ENCODE data around the gene THG1L.
"Not testable (repeated sequence)": the region's sequence is repeated elsewhere in the genome, so short reads cannot be mapped to it uniquely, and the experiment has no call there.

The THG1L gene

DNA sequence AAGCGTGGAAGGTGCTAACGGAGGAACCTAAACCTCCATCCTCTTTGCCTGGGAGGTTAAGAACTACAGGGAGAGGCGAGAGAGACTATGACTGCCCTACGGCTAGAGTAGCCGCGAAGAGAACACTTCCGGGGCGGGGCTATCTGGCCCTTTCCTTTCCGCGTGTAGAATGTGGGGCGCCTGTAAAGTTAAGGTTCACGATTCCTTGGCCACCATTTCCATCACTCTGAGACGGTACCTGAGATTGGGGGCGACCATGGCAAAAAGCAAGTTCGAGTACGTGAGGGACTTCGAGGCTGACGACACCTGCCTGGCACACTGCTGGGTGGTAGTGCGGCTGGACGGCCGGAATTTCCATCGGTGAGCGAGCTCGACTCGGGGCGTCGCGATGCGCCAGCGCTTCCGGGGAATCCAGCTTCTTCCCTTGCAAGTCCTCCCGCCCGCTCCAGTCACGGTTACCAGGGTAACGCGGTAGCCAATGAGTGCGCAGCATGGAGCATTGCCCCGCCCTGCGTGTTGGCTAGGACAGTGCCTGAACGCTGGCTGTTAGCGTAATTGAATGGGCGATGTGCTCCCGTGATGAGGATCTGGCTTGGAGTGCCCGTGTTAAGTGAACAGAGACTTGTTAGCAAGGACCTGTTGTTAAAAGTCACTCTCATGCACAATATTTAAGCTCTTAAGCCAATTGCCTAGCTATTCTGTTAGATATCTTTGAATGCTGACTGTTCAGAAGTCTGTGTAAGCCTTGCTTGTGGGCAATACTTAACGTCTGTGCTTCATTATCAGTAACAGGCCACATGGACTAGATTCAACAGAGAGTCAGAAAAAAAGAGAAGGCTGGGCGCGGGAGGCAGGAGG is at the start of gene THG1L:
THG1L (plus strand) TSS at position 149 of the 858 bp plus-strand sequence; CDS start at position 170, 21 bp downstream.
- DNase-seq, result peak; percentile 96 to 98

DNA sequence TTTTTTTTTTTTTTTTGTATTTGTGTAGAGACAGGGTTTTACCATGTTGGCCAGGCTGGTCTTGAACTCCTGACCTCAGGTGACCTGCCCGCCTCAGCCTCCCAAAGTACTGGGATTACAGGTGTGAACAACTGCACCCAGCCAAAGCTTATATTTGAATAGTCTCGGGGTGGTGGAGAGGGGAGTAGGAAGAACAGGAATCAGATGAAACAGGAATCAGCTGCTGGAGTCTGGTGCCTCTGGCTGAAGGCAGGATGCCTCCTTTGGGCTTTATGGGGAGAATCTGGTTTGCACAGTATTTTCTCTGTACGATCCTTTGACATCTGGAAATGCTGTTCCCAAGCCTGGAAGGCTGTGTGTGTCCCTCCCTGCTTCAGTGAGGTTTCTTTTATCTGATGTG is 49.0 kb upstream of the THG1L start:
- DNase-seq, result no peak

DNA sequence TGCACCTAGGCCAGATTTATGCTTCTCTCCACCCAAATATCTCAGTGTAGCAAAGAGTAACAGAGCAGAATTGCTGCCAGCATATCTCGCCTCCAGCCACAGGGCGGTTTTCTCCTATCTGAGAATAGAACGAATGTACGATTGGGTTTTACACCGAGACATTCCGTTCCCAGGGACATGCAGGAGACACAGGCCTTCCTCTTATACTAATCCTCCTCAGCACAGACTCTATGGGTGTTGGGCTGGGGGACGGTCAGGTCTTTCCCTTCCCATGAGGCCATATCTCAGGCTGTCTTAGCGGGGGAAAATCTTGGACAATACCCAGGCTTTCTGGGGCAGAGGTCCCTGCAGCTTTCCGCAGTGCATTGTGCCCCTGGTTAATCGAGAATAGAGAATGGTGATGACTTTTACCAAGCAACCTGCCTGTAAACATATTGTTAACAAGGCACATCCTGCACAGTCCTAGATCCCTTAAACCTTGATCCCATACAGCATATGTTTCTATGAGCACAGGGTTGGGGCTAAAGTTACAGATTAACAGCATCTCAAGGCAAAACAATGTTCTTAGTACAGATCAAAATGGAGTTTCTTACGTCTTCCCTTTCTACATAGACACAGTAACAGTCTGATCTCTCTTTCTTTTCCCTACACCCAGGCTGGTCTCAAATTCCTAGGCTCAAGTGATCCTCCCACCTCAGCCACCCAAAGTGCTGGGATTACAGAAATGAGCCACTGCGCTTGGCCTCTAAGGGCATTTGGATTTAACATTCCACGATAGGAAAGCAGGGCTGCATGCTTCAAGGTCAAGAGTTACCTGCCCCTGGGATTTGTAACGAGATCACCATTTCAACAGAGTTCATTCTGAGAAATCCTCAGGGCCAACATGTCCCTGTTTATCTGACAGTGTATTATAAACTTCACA is 44.7 kb upstream of the THG1L start:
- not testable (repeated sequence) for DNase-seq

GRCh38 chr5:157687198-157687554 is 44.0 kb upstream of the THG1L start:
- no peak for DNase-seq

- DNase-seq, result peak; percentile 12 to 39
Measured at GRCh38 chr5:157689942-157690689, 41.1 kb upstream of the THG1L start.

GRCh38 chr5:157690690-157691433 is 40.4 kb upstream of the THG1L start:
- DNase-seq, result no peak

- DNase-seq, result not testable (repeated sequence)
Measured at GRCh38 chr5:157693816-157694215, 37.4 kb upstream of the THG1L start.

DNA sequence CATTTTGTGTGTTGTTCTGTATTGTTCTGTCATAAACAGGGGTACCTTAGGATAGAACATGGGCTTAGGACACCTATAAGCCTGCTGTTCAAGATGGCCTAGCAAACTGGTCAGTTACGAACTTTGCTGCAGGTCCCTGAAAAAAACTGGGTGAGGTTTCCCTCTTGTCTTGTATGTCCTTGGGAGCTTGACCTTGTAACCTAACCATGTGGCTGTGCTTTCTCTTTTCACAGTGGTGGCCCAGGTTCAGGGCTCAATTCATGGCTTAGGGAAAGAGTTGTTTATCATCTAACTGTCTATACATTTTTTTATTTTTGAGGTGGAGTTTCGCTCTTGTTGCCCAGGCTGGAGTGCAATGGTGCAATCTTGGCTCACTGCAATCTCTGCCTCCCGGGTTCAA is 35.1 kb upstream of the THG1L start:
- DNase-seq, result not testable (repeated sequence)

DNA sequence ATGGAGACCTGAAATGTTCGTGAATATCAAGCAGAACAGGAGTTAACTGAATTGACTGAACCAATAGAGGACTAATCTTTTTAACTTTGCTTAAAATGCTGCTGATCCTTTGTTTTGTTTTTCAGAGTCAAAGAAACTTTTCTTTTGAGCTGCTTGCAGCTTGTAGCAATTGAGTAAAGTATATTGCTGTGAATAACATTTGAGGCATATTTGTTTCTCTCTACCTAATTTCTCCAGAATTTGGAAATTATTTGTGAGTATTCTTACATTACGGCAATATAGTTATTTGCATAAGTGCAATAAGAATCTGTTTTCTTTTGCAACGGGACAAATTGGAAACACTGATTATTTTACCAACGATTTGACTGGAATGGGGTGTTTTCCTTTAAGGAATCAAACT is 32.5 kb upstream of the THG1L start:
- DNase-seq, result not testable (repeated sequence)

- DNase-seq, result no peak
Measured at GRCh38 chr5:157703736-157704135, 27.5 kb upstream of the THG1L start.

GRCh38 chr5:157708866-157709265 is 22.4 kb upstream of the THG1L start:
- DNase-seq, result no peak

DNA sequence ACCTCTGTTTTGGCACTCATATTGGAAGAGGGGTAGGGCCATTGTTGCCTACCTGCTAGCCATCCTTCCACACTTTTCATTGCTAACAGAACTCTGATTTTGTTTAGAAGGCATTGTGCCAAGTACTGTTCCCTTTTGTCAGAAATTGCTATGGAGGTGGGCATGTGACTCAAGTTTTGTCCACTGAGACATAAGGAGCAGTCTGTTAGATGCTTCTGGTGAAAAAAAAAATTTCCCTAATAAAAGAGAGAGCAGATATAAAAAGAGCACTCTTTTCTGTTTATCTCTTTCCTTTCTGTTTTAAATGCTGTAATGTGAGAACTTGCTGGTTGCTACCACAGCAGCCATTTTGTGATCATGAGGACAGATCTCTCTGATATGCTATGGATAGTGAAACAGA is 21.9 kb upstream of the THG1L start:
- no peak for DNase-seq

- no peak for DNase-seq
Measured at GRCh38 chr5:157710431-157710830, 20.8 kb upstream of the THG1L start.

DNA sequence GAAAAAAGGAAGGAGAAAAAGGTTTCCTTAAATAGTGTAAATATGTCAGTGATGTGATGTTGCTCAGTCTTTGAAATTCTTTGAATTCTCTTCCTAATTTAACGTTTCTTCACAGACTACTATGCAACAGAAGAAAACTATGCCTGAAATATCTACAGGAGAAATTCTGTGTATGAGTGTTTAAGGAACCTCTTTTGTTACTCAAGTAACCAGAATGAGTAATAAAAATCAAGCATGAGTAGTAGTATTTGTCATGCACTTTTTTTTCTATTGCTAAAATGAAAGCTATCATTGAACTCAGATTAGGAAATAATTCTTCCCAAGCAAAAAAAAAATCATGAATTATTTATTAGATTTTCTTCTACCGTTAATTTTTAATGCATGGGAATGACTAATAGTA is 20.3 kb upstream of the THG1L start:
- DNase-seq, result no peak

- no peak for DNase-seq
Measured at GRCh38 chr5:157713830-157714595, 17.2 kb upstream of the THG1L start.

- DNase-seq, result no peak
Measured at GRCh38 chr5:157714596-157714864, 16.7 kb upstream of the THG1L start.

DNA sequence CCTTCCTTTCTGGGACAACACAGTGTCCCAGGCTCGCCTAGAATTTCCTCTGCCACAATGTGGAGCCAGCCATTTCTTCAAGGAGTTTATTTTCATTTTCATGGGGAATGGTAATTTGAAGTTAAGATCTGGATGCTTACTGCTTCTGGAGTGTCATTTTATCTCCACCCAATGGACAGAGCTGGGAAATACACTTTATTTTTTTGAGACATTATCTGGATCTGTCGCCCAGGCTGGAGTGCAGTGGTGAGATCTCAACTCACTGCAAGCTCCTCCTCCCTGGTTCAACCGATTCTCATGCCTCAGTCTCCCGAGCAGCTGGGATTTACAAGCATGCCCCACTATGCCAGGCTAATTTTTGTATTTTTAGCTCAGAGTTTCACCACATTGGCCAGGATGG is 12.7 kb upstream of the THG1L start:
- DNase-seq, result peak; percentile 9 to 68

DNA sequence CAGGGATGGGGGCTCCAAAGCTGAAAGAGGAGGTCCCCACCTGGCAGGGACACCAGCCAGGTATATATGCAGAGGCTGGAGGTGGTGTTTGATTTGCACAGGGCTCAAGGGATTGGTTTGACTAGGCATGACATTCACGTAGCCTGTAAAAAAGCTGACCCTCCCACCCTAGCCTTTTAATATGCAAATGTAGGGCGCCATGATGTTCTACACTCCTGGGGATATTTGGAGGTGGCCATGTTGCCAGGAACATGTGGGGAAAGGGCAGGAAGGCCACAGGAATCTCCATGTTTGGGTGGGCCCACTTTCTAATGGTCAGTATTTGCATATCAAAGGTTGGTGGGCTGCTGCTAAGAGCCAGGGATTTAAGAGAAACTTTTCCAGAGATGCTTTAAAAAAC is 12.0 kb upstream of the THG1L start:
- no peak for DNase-seq

DNA sequence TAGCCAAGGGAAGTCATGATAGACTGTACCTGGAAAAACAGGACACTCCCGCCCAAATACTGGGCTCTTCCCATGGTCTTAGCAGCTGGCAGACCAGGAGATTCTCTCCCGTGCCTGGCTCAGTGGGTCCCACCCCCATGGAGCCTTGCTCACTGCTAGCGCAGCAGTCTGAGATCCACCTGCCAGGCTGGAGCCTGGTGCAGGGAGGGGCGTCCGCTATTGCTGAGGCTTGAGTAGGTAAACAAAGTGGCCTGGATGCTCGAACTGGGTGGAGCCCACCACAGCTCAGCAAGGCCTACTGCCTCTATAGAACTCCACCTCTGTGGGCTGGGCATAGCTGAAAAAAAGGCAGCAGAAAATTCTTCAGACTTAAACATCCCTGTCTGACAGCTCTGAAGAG is 10.1 kb upstream of the THG1L start:
- DNase-seq, result no peak

GRCh38 chr5:157722895-157723294 is 8.3 kb upstream of the THG1L start:
- not testable (repeated sequence) for DNase-seq

DNA sequence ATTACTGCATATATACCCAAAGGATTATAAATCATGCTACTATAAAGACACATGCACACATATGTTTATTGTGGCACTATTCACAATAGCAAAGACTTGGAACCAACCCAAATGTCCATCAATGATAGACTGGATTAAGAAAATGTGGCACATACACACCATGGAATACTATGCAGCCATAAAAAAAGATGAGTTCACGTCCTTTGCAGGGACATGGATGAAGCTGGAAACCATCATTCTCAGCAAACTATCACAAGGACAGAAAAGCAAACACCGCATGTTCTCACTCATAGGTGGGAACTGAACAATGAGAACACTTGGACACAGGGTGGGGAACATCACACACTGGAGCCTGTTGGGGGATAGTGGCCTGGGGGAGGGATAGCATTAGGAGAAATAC is 4.6 kb upstream of the THG1L start:
- DNase-seq, result not testable (repeated sequence)

DNA sequence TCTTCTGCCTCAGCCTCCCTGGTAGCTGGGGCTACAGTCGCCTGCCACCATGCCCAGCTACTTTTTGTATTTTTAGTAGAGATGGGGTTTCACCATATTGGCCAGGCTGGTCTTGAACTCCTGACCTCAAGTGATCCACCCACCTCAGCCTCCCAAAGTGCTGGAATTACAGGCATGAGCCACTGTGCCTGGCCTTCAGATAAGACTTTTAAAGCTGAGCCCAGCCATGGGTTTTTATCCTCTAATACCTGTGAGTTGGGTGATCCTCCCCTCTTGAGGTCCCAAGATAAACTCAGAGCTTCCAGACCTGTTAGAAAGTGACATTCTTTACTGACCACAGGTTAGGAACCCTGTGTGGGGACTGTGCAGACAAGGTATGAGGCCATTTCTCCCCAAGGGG is 3.4 kb upstream of the THG1L start:
- not testable (repeated sequence) for DNase-seq

Data from CD4-positive, alpha-beta T cell treated with Interferon alpha-2 for 1 hour (primary cell).